Central memory CD8-positive, alpha-beta T cell (primary cell): Measurements from ENCODE around the gene MALAT1.
"Not testable (repeated sequence)": the region's sequence is repeated elsewhere in the genome, so short reads cannot be mapped to it uniquely, and the experiment has no call there.

Experiments
- ATAC-seq: fragments of 150-1000 bp; cut with Tn5 transposase; replicated peaks from 2 replicates; pipeline ENCODE4 v1.10.0; 2022; ENCODE audit warnings: mild to moderate bottlenecking, moderate FRiP score, moderate number of reproducible peaks; ENCODE audit not compliant: poor library complexity, severe bottlenecking; ENCODE audit errors: extremely low read depth
- DNase-seq, 2 donors: peaks; one replicate each; pipeline ENCODE4 v3.0.0; 2021; ENCODE audit warnings: low spot score in 2 of 2
- H3K27ac Mint-ChIP-seq: one replicate; pipeline ENCODE4 v1.8.0; 2022; ENCODE audit warnings: low read depth, mild to moderate bottlenecking, moderate library complexity, mixed read lengths
- H3K27me3 Mint-ChIP-seq: one replicate; pipeline ENCODE4 v1.8.0; 2022; ENCODE audit warnings: mixed read lengths
- H3K36me3 Mint-ChIP-seq: one replicate; pipeline ENCODE4 v1.8.0; 2022; ENCODE audit warnings: mild to moderate bottlenecking, moderate library complexity, mixed read lengths; ENCODE audit not compliant: insufficient read depth
- H3K4me1 Mint-ChIP-seq: one replicate; pipeline ENCODE4 v1.8.0; 2022; ENCODE audit warnings: mixed read lengths
- H3K4me3 Mint-ChIP-seq: one replicate; pipeline ENCODE4 v1.8.0; 2022; ENCODE audit warnings: mild to moderate bottlenecking, moderate library complexity, mixed read lengths
- H3K9me3 Mint-ChIP-seq: one replicate; pipeline ENCODE4 v1.8.0; 2022; ENCODE audit warnings: mixed read lengths

Gene MALAT1

GRCh38 chr11:65498977-65499712 is at the start of gene MALAT1:
Gene MALAT1, plus strand, starts transcription at chr11:65499045.
- H3K9me3 Mint-ChIP-seq: no peaks in the 10 kb centered on the region
- peaks cover 2% of the 10 kb centered on the region for H3K36me3 Mint-ChIP-seq
- DNase-seq: peak; percentile 91 to 93
- peaks cover 51% of the 10 kb centered on the region for H3K4me1 Mint-ChIP-seq
- no peak within 1 kb of the TSS for H3K4me3 Mint-ChIP-seq
- ATAC-seq: no peak
- H3K27ac Mint-ChIP-seq: no peak within 1 kb of the TSS
- H3K27me3 Mint-ChIP-seq: no peaks in the 10 kb centered on the region

DNA sequence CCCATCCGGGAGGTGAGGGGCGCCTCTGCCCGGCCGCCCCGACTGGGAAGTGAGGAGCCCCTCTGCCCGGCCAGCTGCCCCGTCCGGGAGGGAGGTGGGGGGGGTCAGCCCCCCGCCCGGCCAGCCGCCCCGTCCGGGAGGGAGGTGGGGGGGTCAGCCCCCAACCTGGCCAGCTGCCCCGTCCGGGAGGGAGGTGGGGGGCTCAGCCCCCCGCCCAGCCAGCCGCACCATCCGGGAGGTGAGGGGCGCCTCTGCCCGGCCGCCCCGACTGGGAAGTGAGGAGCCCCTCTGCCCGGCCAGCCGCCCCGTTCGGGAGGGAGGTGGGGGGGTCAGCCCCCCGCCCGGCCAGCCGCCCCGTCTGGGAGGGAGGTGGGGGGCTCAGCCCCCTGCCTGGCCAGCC is 47.5 kb upstream of the MALAT1 start:
- peaks cover 18% of the 10 kb centered on the region for H3K4me1 Mint-ChIP-seq
- H3K36me3 Mint-ChIP-seq: peaks cover 10% of the 10 kb centered on the region
- not testable (repeated sequence) for DNase-seq, H3K4me3 Mint-ChIP-seq, H3K27ac Mint-ChIP-seq, H3K27me3 Mint-ChIP-seq, ATAC-seq, H3K9me3 Mint-ChIP-seq

DNA sequence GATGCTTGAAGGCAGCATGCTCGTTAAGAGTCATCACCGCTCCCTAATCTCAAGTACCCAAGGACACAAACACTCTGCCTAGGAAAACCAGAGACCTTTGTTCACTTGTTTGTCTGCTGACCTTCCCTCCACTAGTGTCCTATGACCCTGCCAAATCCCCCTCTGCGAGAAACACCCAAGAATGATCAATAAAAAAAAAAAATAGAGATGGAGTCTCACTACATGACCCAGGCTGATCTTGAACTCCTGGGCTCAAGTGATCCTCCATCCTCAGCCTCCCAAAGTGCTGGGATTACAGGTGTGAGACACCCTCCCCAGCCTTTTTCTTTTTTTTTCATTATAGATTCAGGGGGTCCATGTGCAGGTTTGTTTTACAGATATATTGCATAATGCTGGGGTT is 46.6 kb upstream of the MALAT1 start:
- H3K27me3 Mint-ChIP-seq, DNase-seq, H3K4me3 Mint-ChIP-seq, ATAC-seq, H3K36me3 Mint-ChIP-seq, H3K27ac Mint-ChIP-seq, H3K9me3 Mint-ChIP-seq: not testable (repeated sequence)
- H3K4me1 Mint-ChIP-seq: peaks cover 17% of the 10 kb centered on the region

DNA sequence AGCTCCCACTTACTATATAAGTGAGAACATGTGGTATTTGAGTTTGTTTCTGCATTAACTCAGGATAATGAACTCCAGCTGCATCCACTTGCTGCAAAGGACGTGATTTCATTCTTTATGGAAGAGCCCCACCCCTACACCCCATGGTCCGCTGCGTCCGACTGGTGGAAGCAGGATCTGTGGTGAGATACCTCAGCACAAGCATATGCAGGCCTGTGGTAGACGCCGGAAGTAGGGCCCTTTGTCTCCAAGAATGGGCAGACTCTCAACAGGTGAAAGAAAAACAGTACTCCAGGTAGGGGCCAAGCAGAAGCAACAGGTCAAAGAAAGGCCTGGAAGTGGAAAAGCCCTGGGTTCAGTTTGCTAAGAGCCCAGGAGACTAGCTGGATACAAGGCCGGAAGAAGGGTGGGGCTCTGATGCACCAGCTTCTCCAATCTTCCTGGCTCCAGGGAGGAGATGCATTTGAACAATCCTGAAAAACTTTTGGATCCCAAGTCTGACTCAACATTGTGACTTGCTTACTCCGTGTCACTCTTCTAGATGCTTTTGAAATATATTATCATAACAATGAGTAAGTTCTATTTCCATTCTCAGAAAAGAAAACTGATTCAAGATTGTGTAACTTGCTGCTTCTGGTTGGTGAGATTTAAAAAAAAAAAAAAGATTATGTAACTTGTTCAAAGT is 45.9 kb upstream of the MALAT1 start:
- peaks cover 17% of the 10 kb centered on the region for H3K4me1 Mint-ChIP-seq
- DNase-seq: no peak
- peak overlapping the region; percentile 38 for H3K27ac Mint-ChIP-seq
- H3K36me3 Mint-ChIP-seq: peaks cover 6% of the 10 kb centered on the region
- H3K9me3 Mint-ChIP-seq: no peaks in the 10 kb centered on the region
- ATAC-seq: no peak
- H3K4me3 Mint-ChIP-seq: no peak overlapping the region
- no peaks in the 10 kb centered on the region for H3K27me3 Mint-ChIP-seq

DNA sequence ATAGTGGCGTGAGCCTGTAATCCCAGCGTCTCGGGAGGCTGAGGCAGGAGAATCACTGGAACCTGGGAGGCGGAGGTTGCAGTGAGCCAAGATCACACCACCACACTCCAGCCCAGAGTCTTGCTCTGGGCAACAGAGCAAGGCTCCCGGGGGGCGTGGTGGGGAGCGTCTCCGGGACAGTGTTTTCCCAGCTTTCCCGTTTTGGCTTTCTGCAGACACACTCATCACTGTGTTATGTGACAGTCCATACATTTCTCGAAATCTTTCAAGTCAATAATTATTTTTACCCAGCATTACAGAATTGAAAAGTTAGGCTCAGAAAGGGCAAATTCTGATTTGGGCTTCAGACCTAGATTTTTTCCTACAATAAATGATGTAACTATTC is 44.5 kb upstream of the MALAT1 start:
- ATAC-seq (no peak), DNase-seq (no peak)
- peaks cover 11% of the 10 kb centered on the region for H3K4me1 Mint-ChIP-seq
- peak overlapping the region; percentile 80 for H3K27ac Mint-ChIP-seq
- H3K9me3 Mint-ChIP-seq: no peaks in the 10 kb centered on the region
- peaks cover 6% of the 10 kb centered on the region for H3K36me3 Mint-ChIP-seq
- peak overlapping the region; percentile 81 for H3K4me3 Mint-ChIP-seq
- H3K27me3 Mint-ChIP-seq: no peaks in the 10 kb centered on the region

DNA sequence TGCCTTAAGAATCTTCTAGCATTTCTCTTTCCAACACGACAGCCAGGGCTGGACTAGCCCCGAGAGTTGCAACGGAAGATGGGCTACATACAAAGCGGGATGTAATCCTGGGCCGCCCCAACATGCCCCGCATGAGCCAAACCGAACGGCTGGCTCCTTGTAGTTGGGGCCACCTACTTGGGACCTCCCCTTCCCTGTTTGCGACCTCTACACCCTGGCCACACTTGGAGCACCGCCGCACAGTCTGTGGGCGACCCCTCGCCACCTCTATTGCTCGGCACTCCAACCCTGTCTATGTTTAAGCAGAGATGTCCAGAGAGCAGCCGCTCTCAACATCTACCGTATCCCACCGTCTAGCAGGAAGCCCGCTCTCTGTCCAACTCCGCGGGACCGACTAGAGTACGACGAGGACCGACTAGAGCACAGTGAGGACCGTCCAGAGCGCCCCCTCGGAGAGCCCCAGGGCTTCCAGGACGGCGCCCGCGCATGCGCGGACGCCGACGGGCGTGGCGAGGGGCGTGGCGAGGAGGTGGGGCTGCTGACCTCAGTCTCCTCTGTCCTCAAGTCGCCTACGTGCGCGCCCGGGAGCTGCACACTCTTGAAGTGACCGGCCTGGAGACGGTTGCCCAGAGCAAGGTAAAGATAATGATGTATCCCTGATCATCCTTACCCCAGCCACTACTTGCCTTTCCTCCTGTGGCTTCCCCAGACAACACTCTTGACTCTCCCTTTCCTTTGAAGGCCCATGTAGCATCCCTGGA is 44.0 kb upstream of the MALAT1 start:
- peak overlapping the region; percentile 81 for H3K4me3 Mint-ChIP-seq
- H3K9me3 Mint-ChIP-seq: no peaks in the 10 kb centered on the region
- peaks cover 11% of the 10 kb centered on the region for H3K4me1 Mint-ChIP-seq
- peak overlapping the region; percentile 80 for H3K27ac Mint-ChIP-seq
- peak; percentile 87 for ATAC-seq
- H3K36me3 Mint-ChIP-seq: peaks cover 5% of the 10 kb centered on the region
- no peaks in the 10 kb centered on the region for H3K27me3 Mint-ChIP-seq
- peak; percentile 40 to 53 for DNase-seq

DNA sequence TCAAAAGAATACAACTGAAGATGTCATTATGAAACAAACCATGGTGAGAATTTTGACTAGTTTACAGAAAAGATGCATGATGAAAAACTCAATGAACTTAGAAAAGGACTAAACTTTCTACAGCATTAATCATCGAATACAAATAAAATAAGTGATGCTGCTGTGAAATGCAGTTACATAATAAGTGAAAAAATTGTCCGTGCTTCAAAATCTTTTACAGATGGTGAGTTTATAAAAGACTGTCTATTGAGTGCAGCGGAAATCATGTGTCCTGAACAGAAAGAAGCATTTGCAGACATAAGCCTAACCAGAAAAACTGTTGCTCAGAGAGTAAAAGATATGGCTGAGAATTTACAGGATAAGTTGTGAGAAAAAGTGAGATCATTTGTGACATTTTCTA is 42.4 kb upstream of the MALAT1 start:
- Mint-ChIP-seq H3K27ac (no peak overlapping the region), H3K9me3 (no peaks in the 10 kb centered on the region), H3K27me3 (no peaks in the 10 kb centered on the region), H3K4me1 (peaks cover 11% of the 10 kb centered on the region), H3K4me3 (peak overlapping the region; percentile 81), H3K36me3 (peaks cover 4% of the 10 kb centered on the region)
- ATAC-seq: no peak
- no peak for DNase-seq

GRCh38 chr11:65459552-65459951 is 39.3 kb upstream of the MALAT1 start:
- Mint-ChIP-seq H3K36me3 (peaks cover 6% of the 10 kb centered on the region), H3K27ac (no peak overlapping the region), H3K4me1 (peaks cover 10% of the 10 kb centered on the region), H3K27me3 (no peaks in the 10 kb centered on the region), H3K9me3 (no peaks in the 10 kb centered on the region), H3K4me3 (no peak overlapping the region)
- ATAC-seq: no peak
- no peak for DNase-seq

- ATAC-seq, H3K4me1 Mint-ChIP-seq, H3K9me3 Mint-ChIP-seq, H3K27me3 Mint-ChIP-seq, H3K27ac Mint-ChIP-seq, H3K4me3 Mint-ChIP-seq, DNase-seq, H3K36me3 Mint-ChIP-seq: not testable (repeated sequence)
These were observed 33.4 kb upstream of the MALAT1 start for GRCh38 chr11:65465471-65465870.

- H3K27ac Mint-ChIP-seq, H3K4me3 Mint-ChIP-seq, DNase-seq, H3K9me3 Mint-ChIP-seq, H3K27me3 Mint-ChIP-seq, ATAC-seq, H3K4me1 Mint-ChIP-seq, H3K36me3 Mint-ChIP-seq: not testable (repeated sequence)
These were observed 31.5 kb upstream of the MALAT1 start for GRCh38 chr11:65467306-65467705.

DNA sequence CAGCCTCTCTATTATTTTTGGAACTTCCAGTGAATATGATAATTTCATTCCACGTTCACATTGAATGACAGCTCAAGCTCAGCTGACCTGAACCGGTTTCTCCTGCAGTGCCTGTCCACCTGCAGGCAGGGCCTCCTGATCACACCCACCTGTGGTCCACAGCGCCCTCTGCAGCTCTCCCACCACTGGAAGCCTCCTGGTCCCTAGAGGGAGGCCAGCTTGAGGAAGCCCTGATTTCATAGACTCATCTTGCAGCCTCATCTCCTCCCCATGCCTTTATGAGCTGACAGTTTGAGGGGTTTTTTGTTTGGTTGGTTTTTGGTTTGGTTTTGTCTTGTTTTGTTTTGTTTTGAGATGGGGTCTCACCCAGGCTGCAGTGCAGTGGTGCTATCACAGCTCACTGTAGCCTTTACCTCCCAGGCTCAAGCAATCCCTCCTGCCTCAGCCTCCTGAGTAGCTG is 29.9 kb upstream of the MALAT1 start:
- Mint-ChIP-seq H3K27ac (no peak overlapping the region), H3K4me1 (peaks cover 7% of the 10 kb centered on the region), H3K9me3 (no peaks in the 10 kb centered on the region), H3K4me3 (no peak overlapping the region), H3K27me3 (no peaks in the 10 kb centered on the region), H3K36me3 (peaks cover 9% of the 10 kb centered on the region)
- no peak for ATAC-seq
- peak in 1 of 2 donors; percentile 20 for DNase-seq

DNA sequence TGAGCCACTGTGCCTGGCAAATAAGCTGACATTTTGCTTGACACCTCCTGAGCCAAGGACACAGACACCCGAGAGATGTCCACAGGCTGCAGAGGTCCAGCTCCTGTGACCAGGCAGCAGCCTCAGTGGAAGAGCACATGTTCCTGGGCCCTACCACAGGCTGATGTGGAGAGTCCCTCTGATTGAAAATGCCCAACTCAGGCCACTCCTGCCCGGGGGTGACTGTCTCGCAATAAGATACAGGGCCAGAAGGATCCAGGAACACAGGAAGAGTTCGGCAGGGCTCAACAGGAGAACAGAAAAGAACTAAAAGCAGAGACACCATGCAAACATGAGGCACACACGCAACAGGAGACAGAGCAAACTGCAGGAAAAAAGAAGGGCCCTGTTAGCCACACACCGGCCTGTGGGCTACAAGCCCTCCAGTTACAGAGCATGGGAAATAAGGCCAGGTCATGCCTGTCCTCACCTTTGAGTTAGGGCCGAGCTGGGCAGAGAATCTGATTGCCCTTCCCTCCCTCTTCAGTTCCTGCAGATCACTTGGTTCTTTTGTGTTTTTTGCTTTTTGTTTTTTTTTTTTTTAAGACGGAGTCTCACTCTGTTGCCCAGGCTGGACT is 28.3 kb upstream of the MALAT1 start:
- Mint-ChIP-seq H3K36me3 (peaks cover 7% of the 10 kb centered on the region), H3K27ac (peak overlapping the region; percentile 92), H3K4me3 (no peak overlapping the region)

More for the DNA sequence above, 28.3 kb upstream of the MALAT1 start:
- ATAC-seq (no peak), DNase-seq (no peak)
- no peaks in the 10 kb centered on the region for H3K9me3 Mint-ChIP-seq
- no peaks in the 10 kb centered on the region for H3K27me3 Mint-ChIP-seq
- H3K4me1 Mint-ChIP-seq: peaks cover 7% of the 10 kb centered on the region
